Activated effector memory CD4-positive, alpha-beta T cell treated with anti-CD3 and anti-CD28 coated beads, Interleukin-2, amount 50 U/mL, for 16 hours (primary cell): ENCODE measurements around the gene ACOXL.

Source experiments
- DNase-seq: peaks from one replicate; pipeline ENCODE4 v3.0.0-alpha.2; 2020

The ACOXL gene

GRCh38 chr2:110799376-110799775, 67.0 kb downstream of the ACOXL start:
- no peak for DNase-seq

DNA sequence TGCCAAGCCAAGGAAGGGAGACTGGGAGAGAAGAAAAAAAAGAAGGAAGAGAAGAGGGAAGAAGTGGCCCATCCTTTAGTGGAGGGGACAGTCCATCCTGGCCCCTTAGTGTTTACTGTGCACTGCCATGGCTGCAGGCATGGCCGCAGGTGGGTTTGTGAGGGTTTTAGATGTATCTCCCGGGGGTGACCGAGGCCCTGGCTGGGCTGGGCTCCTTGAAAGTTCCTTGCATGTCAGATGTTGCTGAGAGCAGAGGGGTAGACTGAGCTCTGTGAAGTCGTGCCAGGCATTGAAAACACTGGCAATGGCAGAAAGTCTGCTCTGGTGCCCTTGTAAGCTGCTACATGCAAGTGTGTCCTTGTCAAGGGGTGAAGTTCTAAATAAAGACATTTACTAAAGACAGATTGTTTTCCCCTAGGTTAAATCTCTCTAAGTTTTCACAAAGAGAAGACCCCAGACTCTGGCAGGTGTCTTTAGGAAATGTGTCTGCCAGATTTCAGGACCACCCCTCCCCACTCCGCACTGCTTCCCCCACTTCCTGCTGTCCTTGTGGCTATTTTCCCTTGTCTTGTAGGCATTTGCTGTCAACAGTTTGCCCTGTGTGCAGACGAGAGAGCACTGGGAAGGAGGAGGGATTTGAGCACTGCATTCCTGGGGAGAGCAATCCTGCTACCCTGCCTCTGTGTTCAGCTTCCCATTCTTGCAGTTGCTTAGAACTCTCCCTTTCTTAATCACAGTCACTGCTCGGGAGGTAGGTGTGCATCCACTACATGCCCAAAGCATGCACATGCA, 68.4 kb downstream of the ACOXL start:
- no peak for DNase-seq

DNA sequence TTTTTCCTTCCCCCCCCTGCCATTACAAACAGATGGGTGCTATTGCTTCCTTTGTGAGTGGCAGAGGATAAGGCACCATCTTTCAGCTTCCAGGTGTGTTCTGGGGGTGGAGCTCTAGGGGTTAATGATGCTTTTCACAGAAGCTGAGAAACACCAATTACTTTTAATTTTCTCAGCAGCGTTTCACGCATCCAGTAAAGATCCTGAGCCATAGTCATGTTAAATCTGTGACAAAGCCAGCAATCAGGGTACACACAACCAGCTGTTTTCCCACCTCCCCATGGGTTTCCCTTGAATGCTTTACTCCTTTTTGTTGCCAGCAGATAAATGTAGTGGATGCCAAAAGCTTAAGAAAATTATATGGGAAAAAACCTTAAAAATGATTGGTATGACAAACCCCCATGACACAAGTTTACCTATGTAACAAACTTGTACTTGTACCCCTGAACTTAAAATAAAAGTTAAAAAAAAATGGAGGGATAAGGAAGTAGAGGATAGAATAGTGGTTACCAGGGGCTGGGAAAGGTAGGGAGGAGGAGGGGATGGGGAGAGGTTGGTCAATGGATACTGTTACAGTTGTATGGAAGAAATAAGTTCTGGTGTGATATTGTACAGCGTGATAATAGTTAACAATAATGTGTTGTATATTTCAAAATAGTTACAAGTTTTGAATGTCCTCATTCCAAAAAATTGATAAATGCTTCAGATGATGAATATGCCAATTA, 70.0 kb downstream of the ACOXL start:
- no peak for DNase-seq

DNA sequence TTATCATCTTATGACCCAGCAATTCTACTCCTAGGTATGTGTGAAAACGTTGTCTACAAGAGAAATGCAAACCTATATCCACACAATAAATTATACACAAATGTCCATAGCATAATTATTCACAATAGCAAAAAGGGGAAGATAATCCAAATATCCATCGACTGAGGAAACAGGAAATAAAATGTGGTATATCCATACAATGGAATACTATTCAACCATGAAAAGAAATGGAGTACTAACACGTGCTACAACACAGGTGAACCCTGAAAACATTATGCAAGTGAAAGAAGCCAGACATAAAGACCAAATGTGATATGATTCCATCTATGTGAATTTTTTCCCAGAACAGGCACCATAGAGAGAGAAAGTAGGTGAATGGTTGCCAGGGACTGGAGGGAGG, 72.1 kb downstream of the ACOXL start:
- DNase-seq: no peak

DNA sequence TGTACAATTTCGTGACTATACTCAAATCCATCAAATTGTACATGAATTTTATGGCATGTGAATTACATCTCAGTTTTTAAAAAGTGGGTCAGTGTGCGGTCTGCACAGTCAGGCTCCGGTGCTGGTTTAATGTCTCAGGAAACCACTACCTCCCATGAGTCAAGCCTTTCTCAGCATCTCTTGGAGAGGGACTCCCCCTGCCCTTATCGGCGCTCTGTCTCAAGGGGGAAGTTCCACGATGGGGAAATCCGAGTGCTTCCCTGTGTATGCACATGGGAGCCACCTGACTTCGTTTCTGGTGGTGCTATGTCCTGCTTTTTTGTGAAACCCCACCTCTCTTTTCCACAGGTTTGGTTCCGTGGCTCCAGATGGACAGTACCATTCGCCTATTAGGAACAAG, 72.5 kb downstream of the ACOXL start:
- peak; percentile 85 for DNase-seq

GRCh38 chr2:110805894-110806452, 73.6 kb downstream of the ACOXL start:
- no peak for DNase-seq

GRCh38 chr2:110807522-110807921, 75.1 kb downstream of the ACOXL start:
- no peak for DNase-seq

GRCh38 chr2:110810404-110810803, 78.0 kb downstream of the ACOXL start:
- no peak for DNase-seq

- DNase-seq: no peak
These were observed 80.6 kb downstream of the ACOXL start for GRCh38 chr2:110812726-110813645.

GRCh38 chr2:110813896-110814295, 81.5 kb downstream of the ACOXL start:
- no peak for DNase-seq

- DNase-seq: no peak
These were observed 83.6 kb downstream of the ACOXL start for GRCh38 chr2:110815938-110816337.

GRCh38 chr2:110816404-110817365, 84.3 kb downstream of the ACOXL start:
- DNase-seq: no peak

- no peak for DNase-seq
These were observed 86.6 kb downstream of the ACOXL start for GRCh38 chr2:110818767-110819481.

DNA sequence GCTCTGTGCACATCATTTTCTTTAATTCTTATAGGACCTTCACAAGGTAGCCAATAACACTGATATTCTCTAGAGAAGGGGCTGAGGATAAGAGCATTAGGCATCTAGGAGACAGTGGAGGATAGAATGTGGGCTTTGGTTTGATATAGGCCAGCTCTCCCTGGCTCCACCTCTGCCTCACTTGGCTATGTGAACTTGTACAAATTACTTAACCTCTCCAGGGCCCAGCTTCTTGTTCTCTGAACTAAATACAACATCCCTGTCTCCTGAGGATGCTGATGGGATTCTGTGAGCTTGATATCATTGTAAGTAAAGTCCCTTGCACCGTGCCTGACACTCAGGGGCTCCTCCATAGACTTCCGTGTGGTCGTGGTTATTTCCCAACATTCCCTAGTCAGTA, 87.3 kb downstream of the ACOXL start:
- DNase-seq: no peak

- DNase-seq: no peak
These were observed 87.8 kb downstream of the ACOXL start for GRCh38 chr2:110820128-110820527.

- DNase-seq: no peak
These were observed 90.8 kb downstream of the ACOXL start for GRCh38 chr2:110823165-110823564.

DNA sequence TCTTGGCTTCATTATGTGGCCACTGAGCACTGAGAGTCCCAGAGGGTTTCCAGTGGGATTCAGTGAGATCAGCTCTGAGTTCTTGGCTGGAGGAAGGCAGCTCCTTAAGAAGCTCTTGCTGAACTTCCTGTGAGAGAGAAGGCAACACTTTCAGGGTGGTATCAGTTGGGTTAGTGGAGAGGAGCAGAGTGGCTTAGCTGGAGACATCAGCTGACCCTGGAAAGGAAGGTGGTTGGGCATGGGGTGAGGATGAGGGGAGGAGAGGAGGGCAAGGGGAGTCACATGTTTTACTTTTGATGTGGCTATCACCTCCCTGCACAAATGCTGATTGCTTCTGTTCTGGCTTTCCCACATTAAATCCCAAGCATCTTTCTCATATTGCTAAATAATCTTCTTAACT, 95.1 kb downstream of the ACOXL start:
- no peak for DNase-seq

GRCh38 chr2:110828330-110828729, 96.0 kb downstream of the ACOXL start:
- DNase-seq: no peak

- DNase-seq: no peak
These were observed 97.2 kb downstream of the ACOXL start for GRCh38 chr2:110829413-110830146.

- no peak for DNase-seq
These were observed 100.4 kb downstream of the ACOXL start for GRCh38 chr2:110832740-110833139.
